Large intestine (tissue), 3 donors: Measurements from ENCODE around the gene HRH4. TPM values are rescaled to one million over a fixed set of nuclear protein-coding genes. Genes with fewer than 3 reads are reported as not detected.

ENCODE experiments used
- DNase-seq, 2 donors: peaks; one replicate each; pipeline versions ENCODE4 v3.0.0 to v3.0.0-alpha.2; 2013
- H3K27ac ChIP-seq: one replicate; pipeline ENCODE4 v1.5.1; 2013; ENCODE audit warnings: low read length
- H3K27me3 ChIP-seq: 2 replicates; pipeline ENCODE4 v1.6.1; 2013; ENCODE audit warnings: low read length; ENCODE audit not compliant: control insufficient read depth, insufficient read depth
- H3K36me3 ChIP-seq: 2 replicates; pipeline ENCODE4 v1.6.1; 2013; ENCODE audit warnings: low read length; ENCODE audit not compliant: control insufficient read depth, insufficient read depth
- H3K4me1 ChIP-seq: one replicate; pipeline ENCODE4 v1.6.1; 2013; ENCODE audit warnings: low read length; ENCODE audit not compliant: control insufficient read depth, insufficient read depth
- H3K4me3 ChIP-seq: one replicate; pipeline ENCODE4 v1.5.1; 2013; ENCODE audit warnings: low read length
- H3K9me3 ChIP-seq: one replicate; pipeline ENCODE4 v1.6.1; 2013; ENCODE audit warnings: mild to moderate bottlenecking, low read depth, low read length, moderate library complexity; ENCODE audit not compliant: control insufficient read depth
- WGBS: methylation state at CpG from one replicate; pipeline ENCODE4 v1.1.5; 2013; ENCODE audit warnings: low lambda C conversion rate; ENCODE audit not compliant: insufficient coverage; 5-methylcytosine and 5-hydroxymethylcytosine counted together
- polyA plus RNA-seq: library from polyadenylated mRNA; unstranded; fragments of 120-200 nt; gene quantifications from one replicate; pipeline ENCODE4 v1.2.1, GENCODE V29; 2013

Gene HRH4
- polyA plus RNA-seq, 1 donor = 0.19 TPM

GRCh38 chr18:24429188-24429587 lies 31.2 kb upstream of the HRH4 start:
- Histone ChIP-seq H3K27ac (no peak overlapping the region), H3K4me3 (no peak overlapping the region), H3K4me1 (peaks cover 8% of the 10 kb centered on the region), H3K27me3 (peaks cover 10% of the 10 kb centered on the region), H3K9me3 (peaks cover 2% of the 10 kb centered on the region), H3K36me3 (peaks cover 10% of the 10 kb centered on the region)
- 100% methylated on average over 1 of the region's 4 CpGs for WGBS
- DNase-seq = no peak

GRCh38 chr18:24432618-24433017 lies 27.8 kb upstream of the HRH4 start:
- Histone ChIP-seq H3K9me3 (no peaks in the 10 kb centered on the region), H3K27me3 (no peaks in the 10 kb centered on the region), H3K27ac (no peak overlapping the region), H3K4me3 (no peak overlapping the region), H3K36me3 (peaks cover 19% of the 10 kb centered on the region), H3K4me1 (peaks cover 2% of the 10 kb centered on the region)
- no peak for DNase-seq
- WGBS = 100% methylated on average over 3 of the region's 3 CpGs

GRCh38 chr18:24436939-24437338 lies 23.5 kb upstream of the HRH4 start:
- H3K27me3 ChIP-seq = no peaks in the 10 kb centered on the region
- DNase-seq = no peak
- no peaks in the 10 kb centered on the region for H3K9me3 ChIP-seq
- H3K4me3 ChIP-seq = no peak overlapping the region
- peaks cover 41% of the 10 kb centered on the region for H3K36me3 ChIP-seq
- no peaks in the 10 kb centered on the region for H3K4me1 ChIP-seq
- no peak overlapping the region for H3K27ac ChIP-seq
- WGBS = no CpG with 5 or more reads among the region's 1 CpG

GRCh38 chr18:24443870-24444269 lies 16.6 kb upstream of the HRH4 start:
- H3K4me1 ChIP-seq = no peaks in the 10 kb centered on the region
- no peaks in the 10 kb centered on the region for H3K9me3 ChIP-seq
- H3K27ac ChIP-seq = no peak overlapping the region
- no peak overlapping the region for H3K4me3 ChIP-seq
- DNase-seq = no peak
- no peaks in the 10 kb centered on the region for H3K27me3 ChIP-seq
- WGBS = 100% methylated on average over 2 of the region's 2 CpGs
- peaks cover 42% of the 10 kb centered on the region for H3K36me3 ChIP-seq

- WGBS = 100% methylated on average over 1 of the region's 1 CpG
- peaks cover 42% of the 10 kb centered on the region for H3K36me3 ChIP-seq
These were observed 14.0 kb upstream of the HRH4 start for GRCh38 chr18:24446453-24446852.

GRCh38 chr18:24446953-24447538 lies 13.4 kb upstream of the HRH4 start:
- H3K36me3 ChIP-seq = peaks cover 38% of the 10 kb centered on the region
- peak; percentile 11 to 39 for DNase-seq
- 88% methylated on average over 1 of the region's 1 CpG for WGBS
- H3K4me1 ChIP-seq = no peaks in the 10 kb centered on the region
- H3K27me3 ChIP-seq = no peaks in the 10 kb centered on the region
- H3K4me3 ChIP-seq = no peak overlapping the region
- no peak overlapping the region for H3K27ac ChIP-seq
- H3K9me3 ChIP-seq = no peaks in the 10 kb centered on the region

More at GRCh38 chr18:24446453-24446852, 14.0 kb upstream of the HRH4 start:
- no peaks in the 10 kb centered on the region for H3K27me3 ChIP-seq
- H3K4me3 ChIP-seq = no peak overlapping the region
- H3K27ac ChIP-seq = no peak overlapping the region
- H3K4me1 ChIP-seq = no peaks in the 10 kb centered on the region
- no peak for DNase-seq
- H3K9me3 ChIP-seq = no peaks in the 10 kb centered on the region

GRCh38 chr18:24447961-24448360 lies 12.5 kb upstream of the HRH4 start:
- DNase-seq = no peak
- no CpG with 5 or more reads among the region's 1 CpG for WGBS
- no peak overlapping the region for H3K27ac ChIP-seq
- peaks cover 35% of the 10 kb centered on the region for H3K36me3 ChIP-seq
- H3K27me3 ChIP-seq = no peaks in the 10 kb centered on the region
- H3K4me1 ChIP-seq = no peaks in the 10 kb centered on the region
- no peak overlapping the region for H3K4me3 ChIP-seq
- H3K9me3 ChIP-seq = no peaks in the 10 kb centered on the region

- Histone ChIP-seq H3K27me3 (no peaks in the 10 kb centered on the region), H3K36me3 (peaks cover 2% of the 10 kb centered on the region), H3K4me1 (no peaks in the 10 kb centered on the region), H3K27ac (no peak overlapping the region), H3K4me3 (no peak overlapping the region), H3K9me3 (no peaks in the 10 kb centered on the region)
- WGBS = 93% methylated on average over 3 of the region's 4 CpGs
- no peak for DNase-seq
These were observed 3.9 kb upstream of the HRH4 start for GRCh38 chr18:24456549-24456948.

- no CpG with 5 or more reads among the region's 4 CpGs for WGBS
- Histone ChIP-seq H3K27me3 (no peaks in the 10 kb centered on the region), H3K36me3 (no peaks in the 10 kb centered on the region), H3K4me1 (no peaks in the 10 kb centered on the region), H3K27ac (no peak overlapping the region), H3K4me3 (no peak overlapping the region), H3K9me3 (no peaks in the 10 kb centered on the region)
- no peak for DNase-seq
These were observed 665 bp upstream of the HRH4 start for GRCh38 chr18:24459772-24460171.

- WGBS = 96% methylated on average over 5 of the region's 8 CpGs
- DNase-seq = no peak
- Histone ChIP-seq H3K4me1 (no peaks in the 10 kb centered on the region), H3K4me3 (no peak overlapping the region), H3K36me3 (no peaks in the 10 kb centered on the region), H3K9me3 (no peaks in the 10 kb centered on the region), H3K27ac (no peak overlapping the region), H3K27me3 (no peaks in the 10 kb centered on the region)
These were observed 1.6 kb downstream of the HRH4 start for GRCh38 chr18:24461996-24462395.
